Measurements from ENCODE around the gene LYL1. TPM values are rescaled to one million over a fixed set of nuclear protein-coding genes. Genes with fewer than 3 reads are reported as not detected.

LYL1 gene
- polyA plus RNA-seq, 1 donor from 2014 or later: not detected

GRCh38 chr19:13085666-13086065, 17.0 kb downstream of the LYL1 start:
- Histone ChIP-seq H3K9ac (ENCODE audit: low read length) (no peak overlapping the region), H3K36me3 (ENCODE audit: insufficient read depth, low read length) (no peaks in the 10 kb centered on the region), H3K4me2 (ENCODE audit: low read length) (no peak overlapping the region), H2AFZ (ENCODE audit: low read depth, low read length) (no peak overlapping the region), H4K20me1 (ENCODE audit: insufficient read depth) (no peaks in the 10 kb centered on the region), H3K27ac (ENCODE audit: low read length) (no peak overlapping the region), H3K79me2 (replicated peaks; ENCODE audit: insufficient read depth, low read length) (no peaks in the 10 kb centered on the region), H3K4me3 (ENCODE audit: low read length) (no peak overlapping the region), H3K9me3 (ENCODE audit: low read length) (no peaks in the 10 kb centered on the region), H3K27me3 (ENCODE audit: insufficient read depth, low read depth, low read length) (no peaks in the 10 kb centered on the region), H3F3A (ENCODE audit: insufficient read depth, low read length, poor library complexity, severe bottlenecking) (no peaks in the 10 kb centered on the region), H3K9me2 (ENCODE audit: insufficient read depth, low read length) (no peaks in the 10 kb centered on the region)
- TF ChIP-seq CTCF (IDR thresholded peaks at IDR 0.05; ENCODE audit: poor library complexity, severe bottlenecking) (no peak), REST (IDR thresholded peaks at IDR 0.05; ENCODE audit: borderline replicate concordance) (no peak), SMC3 (conservative IDR thresholded peaks at IDR 0.05; ENCODE audit: poor library complexity) (no peak), TAF1 (IDR thresholded peaks at IDR 0.05; ENCODE audit: low read depth) (no peak), MXI1 (conservative IDR thresholded peaks at IDR 0.05; ENCODE audit: poor library complexity, severe bottlenecking) (no peak), POLR2AphosphoS5 (IDR thresholded peaks at IDR 0.05) (no peak), EZH2 (IDR thresholded peaks at IDR 0.05; ENCODE audit: borderline replicate concordance, insufficient read depth, low read length, poor library complexity, severe bottlenecking) (no peak), EP300 (conservative IDR thresholded peaks at IDR 0.05; ENCODE audit: poor library complexity, severe bottlenecking) (no peak), RAD21 (conservative IDR thresholded peaks at IDR 0.05) (no peak)

- H3F3A ChIP-seq (ENCODE audit: insufficient read depth, low read length, poor library complexity, severe bottlenecking): no peaks in the 10 kb centered on the region
- no peak overlapping the region for H3K27ac ChIP-seq (ENCODE audit: low read length)
- H4K20me1 ChIP-seq (ENCODE audit: insufficient read depth): no peaks in the 10 kb centered on the region
- H3K79me2 ChIP-seq (replicated peaks; ENCODE audit: insufficient read depth, low read length): no peaks in the 10 kb centered on the region
- H3K4me2 ChIP-seq (ENCODE audit: low read length): no peak overlapping the region
- no peaks in the 10 kb centered on the region for H3K9me2 ChIP-seq (ENCODE audit: insufficient read depth, low read length)
- no peaks in the 10 kb centered on the region for H3K9me3 ChIP-seq (ENCODE audit: low read length)
- H3K36me3 ChIP-seq (ENCODE audit: insufficient read depth, low read length): no peaks in the 10 kb centered on the region
- TF ChIP-seq MXI1 (conservative IDR thresholded peaks at IDR 0.05; ENCODE audit: poor library complexity, severe bottlenecking): no peak
- no peak for TF ChIP-seq POLR2AphosphoS5 (IDR thresholded peaks at IDR 0.05)
- TF ChIP-seq RAD21 (conservative IDR thresholded peaks at IDR 0.05): no peak
- TF ChIP-seq CTCF (IDR thresholded peaks at IDR 0.05; ENCODE audit: poor library complexity, severe bottlenecking): no peak
- TF ChIP-seq EP300 (conservative IDR thresholded peaks at IDR 0.05; ENCODE audit: poor library complexity, severe bottlenecking): no peak
- no peak for TF ChIP-seq EZH2 (IDR thresholded peaks at IDR 0.05; ENCODE audit: borderline replicate concordance, insufficient read depth, low read length, poor library complexity, severe bottlenecking)
- no peak for TF ChIP-seq REST (IDR thresholded peaks at IDR 0.05; ENCODE audit: borderline replicate concordance)
- TF ChIP-seq SMC3 (conservative IDR thresholded peaks at IDR 0.05; ENCODE audit: poor library complexity): no peak
- TF ChIP-seq TAF1 (IDR thresholded peaks at IDR 0.05; ENCODE audit: low read depth): no peak
- H3K27me3 ChIP-seq (ENCODE audit: insufficient read depth, low read depth, low read length): no peaks in the 10 kb centered on the region
- H3K9ac ChIP-seq (ENCODE audit: low read length): no peak overlapping the region
- no peak overlapping the region for H3K4me3 ChIP-seq (ENCODE audit: low read length)
- no peak overlapping the region for H2AFZ ChIP-seq (ENCODE audit: low read depth, low read length)
Observed at GRCh38 chr19:13083627-13084026, 19.0 kb downstream of the LYL1 start.
